Ascending aorta (tissue), 2 donors: ENCODE results near the gene GPC4. TPM values are rescaled to one million over a fixed set of nuclear protein-coding genes. Genes with fewer than 3 reads are reported as not detected.

ENCODE experiments used
- DNase-seq, 2 donors: peaks; one replicate each; pipeline ENCODE4 v3.0.0-alpha.2; 2019; ENCODE audit warnings: low spot score in 2 of 2
- H3K27ac ChIP-seq, 2 donors: fragments of 200-600 bp; sonication (generic); one replicate each; pipeline ENCODE4 v1.5.1; 2016 to 2017; ENCODE audit warnings: mild to moderate bottlenecking in 1 of 2
- H3K27me3 ChIP-seq: fragments of 200-600 bp; sonication (generic); one replicate; pipeline ENCODE4 v1.5.1; 2017
- H3K36me3 ChIP-seq, 2 donors: fragments of 200-600 bp; sonication (generic); one replicate each; pipeline ENCODE4 v1.5.1; 2016
- H3K4me1 ChIP-seq, 2 donors: fragments of 200-600 bp; sonication (generic); one replicate each; pipeline ENCODE4 v1.5.1; 2016 to 2017; ENCODE audit warnings: mild to moderate bottlenecking in 1 of 2
- H3K4me3 ChIP-seq, 2 donors: fragments of 200-600 bp; sonication (generic); one replicate each; pipeline ENCODE4 v1.5.1; 2016 to 2017; ENCODE audit warnings: mild to moderate bottlenecking in 1 of 2
- H3K9me3 ChIP-seq, 2 donors: fragments of 200-600 bp; sonication (generic); one replicate each; pipeline ENCODE4 v1.5.1; 2016
- CTCF ChIP-seq, 3 experiments: fragments of 200-600 bp in 2 of 3; fragments of 450-650 bp in 1 of 3; sonication (generic) in 2 of 3; IDR thresholded peaks; one replicate each; pipeline ENCODE4 v1.5.1; 2016 to 2019; ENCODE audit warnings: antibody characterized with exemption in 3 of 3, mild to moderate bottlenecking in 1 of 3, moderate library complexity in 1 of 3
- intact Hi-C: fragments of 100-400 bp; cut with DNase I; formaldehyde crosslinking; loops from one replicate; pipeline ENCODE4 v1.15.1; 2023
- total RNA-seq: library from RNA; depleted of rRNA; stranded (reverse); fragments of >200 nt; gene quantifications from one replicate; pipeline ENCODE4 v1.1.0, GENCODE V29; 2016

The GPC4 gene
- total RNA-seq, 1 donor from 2014 or later = 12.0 TPM

GRCh38 chrX:133365871-133366611, 49.2 kb downstream of the GPC4 start:
- no peak overlapping the region for H3K4me3 ChIP-seq
- DNase-seq = no peak
- H3K4me1 ChIP-seq = peaks cover 0 to 5% of the 10 kb centered on the region in 2 donors
- no peak for TF ChIP-seq CTCF (IDR thresholded peaks at IDR 0.05)
- intact Hi-C loops = loop anchor here (5.0 kb wide), 1 partner anchor 46 kb away; no protein-coding TSS in a partner anchor
- H3K27me3 ChIP-seq = no peaks in the 10 kb centered on the region
- H3K27ac ChIP-seq = no peak overlapping the region
- no peaks in the 10 kb centered on the region for H3K36me3 ChIP-seq
- H3K9me3 ChIP-seq = no peaks in the 10 kb centered on the region

GRCh38 chrX:133364865-133365264, 50.4 kb downstream of the GPC4 start:
- H3K9me3 ChIP-seq = no peaks in the 10 kb centered on the region
- no peak overlapping the region for H3K4me3 ChIP-seq
- peaks cover 0 to 5% of the 10 kb centered on the region in 2 donors for H3K4me1 ChIP-seq
- intact Hi-C loops = loop anchor here (5.0 kb wide), 1 partner anchor 47 kb away; no protein-coding TSS in a partner anchor
- DNase-seq = no peak
- peak overlapping the region; percentile 42 to 60 for H3K27ac ChIP-seq
- no peaks in the 10 kb centered on the region for H3K36me3 ChIP-seq
- no peak for TF ChIP-seq CTCF (IDR thresholded peaks at IDR 0.05)
- no peaks in the 10 kb centered on the region for H3K27me3 ChIP-seq

- Histone ChIP-seq H3K36me3 (no peaks in the 10 kb centered on the region), H3K27me3 (no peaks in the 10 kb centered on the region), H3K4me1 (peaks cover 0 to 5% of the 10 kb centered on the region in 2 donors), H3K27ac (peak overlapping the region; percentile 42 to 60), H3K9me3 (no peaks in the 10 kb centered on the region), H3K4me3 (no peak overlapping the region)
- no peak for DNase-seq
- intact Hi-C loops = no loop called here
- no peak for TF ChIP-seq CTCF (IDR thresholded peaks at IDR 0.05)
Measured at GRCh38 chrX:133364196-133364595, 51.1 kb downstream of the GPC4 start.

- peaks cover 0 to 5% of the 10 kb centered on the region in 2 donors for H3K4me1 ChIP-seq
Measured at GRCh38 chrX:133362538-133362937, 52.8 kb downstream of the GPC4 start.

GRCh38 chrX:133359466-133359865, 55.8 kb downstream of the GPC4 start:
- no peaks in the 10 kb centered on the region for H3K36me3 ChIP-seq
- H3K9me3 ChIP-seq = no peaks in the 10 kb centered on the region
- H3K27ac ChIP-seq = no peak overlapping the region
- H3K4me3 ChIP-seq = no peak overlapping the region
- H3K27me3 ChIP-seq = no peaks in the 10 kb centered on the region
- intact Hi-C loops = no loop called here
- DNase-seq = no peak
- H3K4me1 ChIP-seq = peaks cover 0 to 2% of the 10 kb centered on the region in 2 donors
- TF ChIP-seq CTCF (IDR thresholded peaks at IDR 0.05) = no peak

More at GRCh38 chrX:133362538-133362937, 52.8 kb downstream of the GPC4 start:
- Histone ChIP-seq H3K27me3 (no peaks in the 10 kb centered on the region), H3K36me3 (no peaks in the 10 kb centered on the region), H3K27ac (peak overlapping the region; percentile 20 to 26), H3K9me3 (no peaks in the 10 kb centered on the region), H3K4me3 (no peak overlapping the region)
- DNase-seq = no peak
- no peak for TF ChIP-seq CTCF (IDR thresholded peaks at IDR 0.05)
- intact Hi-C loops = no loop called here
